ENCODE measurements around the gene MAP10.
A peak's percentile ranks its signal among the peaks of the same experiment; 100 is the strongest.
"Not testable (repeated sequence)": the region's sequence is repeated elsewhere in the genome, so short reads cannot be mapped to it uniquely, and the experiment has no call there.

Gene MAP10

DNA sequence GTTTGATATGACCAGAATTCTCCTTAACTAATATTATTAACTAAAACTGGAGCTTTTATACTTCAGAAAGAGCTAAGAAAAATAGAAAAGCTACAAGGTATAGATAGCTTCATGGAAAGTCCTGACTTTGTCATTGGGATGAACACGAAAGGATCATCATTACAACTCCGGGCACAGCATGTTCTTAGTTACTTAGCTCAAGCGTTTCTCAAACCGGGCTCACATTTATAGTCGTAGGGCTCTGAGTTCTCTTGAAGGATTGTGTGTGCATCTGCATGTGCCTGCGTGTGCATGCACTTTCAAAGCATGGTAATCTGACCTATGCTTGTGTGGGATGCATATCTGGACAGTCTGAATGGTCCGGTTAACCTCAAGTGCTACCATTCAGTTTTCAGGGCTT, 20.4 kb upstream of the MAP10 start:
- FAIRE-seq: no peak
- DNase-seq (ENCODE audit: insufficient read length, low spot score): no peak
- TF ChIP-seq POLR2A (IDR thresholded peaks at IDR 0.05; ENCODE audit: low read depth, low read length): no peak

DNA sequence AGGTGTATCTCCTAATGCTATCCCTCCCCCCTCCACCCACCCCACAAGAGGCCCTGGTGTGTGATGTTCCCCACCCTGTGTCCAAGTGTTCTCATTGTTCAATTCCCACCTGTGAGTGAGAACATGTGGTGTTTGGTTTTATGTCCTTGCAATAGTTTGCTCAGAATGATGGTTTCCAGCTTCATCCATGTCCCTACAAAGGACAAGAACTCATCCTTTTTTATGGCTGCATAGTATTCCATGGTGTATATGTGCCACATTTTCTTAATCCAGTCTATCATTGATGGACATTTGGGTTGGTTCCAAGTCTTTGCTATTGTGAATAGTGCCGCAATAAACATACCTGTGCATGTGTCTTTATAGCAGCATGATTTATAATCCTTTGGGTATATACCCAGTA, 19.6 kb upstream of the MAP10 start:
- DNase-seq (ENCODE audit: insufficient read length, low spot score); FAIRE-seq: not testable (repeated sequence)

DNA sequence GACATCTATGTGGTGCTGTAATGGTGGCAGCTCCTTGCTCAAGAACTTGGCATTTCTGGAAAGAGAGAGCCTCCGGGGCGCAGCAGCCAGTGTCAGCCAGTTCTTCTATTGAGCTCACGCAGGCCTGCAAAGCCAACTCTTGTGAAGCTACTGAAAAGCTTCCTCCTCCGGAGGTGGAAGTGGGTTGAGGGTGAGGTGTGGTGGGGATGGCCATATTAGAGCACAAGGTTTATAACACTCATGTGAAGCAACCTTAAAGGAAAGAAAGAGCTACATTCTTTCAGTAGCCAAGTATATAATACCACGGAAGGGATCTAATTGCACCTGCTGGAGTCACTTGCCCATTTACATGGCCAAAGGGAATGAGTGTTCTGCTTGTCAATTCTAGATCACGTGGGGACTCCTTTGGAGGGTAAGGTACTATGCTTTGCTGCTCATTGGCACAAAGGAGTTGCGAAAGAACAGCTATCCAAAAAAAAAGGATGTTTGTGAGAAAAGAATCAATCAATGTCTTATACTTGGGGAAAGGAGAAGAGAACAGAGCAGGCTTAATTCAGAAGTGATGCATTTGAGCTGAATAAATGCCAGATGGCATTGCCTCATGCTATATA, 18.3 kb upstream of the MAP10 start:
- no peak for FAIRE-seq

DNA sequence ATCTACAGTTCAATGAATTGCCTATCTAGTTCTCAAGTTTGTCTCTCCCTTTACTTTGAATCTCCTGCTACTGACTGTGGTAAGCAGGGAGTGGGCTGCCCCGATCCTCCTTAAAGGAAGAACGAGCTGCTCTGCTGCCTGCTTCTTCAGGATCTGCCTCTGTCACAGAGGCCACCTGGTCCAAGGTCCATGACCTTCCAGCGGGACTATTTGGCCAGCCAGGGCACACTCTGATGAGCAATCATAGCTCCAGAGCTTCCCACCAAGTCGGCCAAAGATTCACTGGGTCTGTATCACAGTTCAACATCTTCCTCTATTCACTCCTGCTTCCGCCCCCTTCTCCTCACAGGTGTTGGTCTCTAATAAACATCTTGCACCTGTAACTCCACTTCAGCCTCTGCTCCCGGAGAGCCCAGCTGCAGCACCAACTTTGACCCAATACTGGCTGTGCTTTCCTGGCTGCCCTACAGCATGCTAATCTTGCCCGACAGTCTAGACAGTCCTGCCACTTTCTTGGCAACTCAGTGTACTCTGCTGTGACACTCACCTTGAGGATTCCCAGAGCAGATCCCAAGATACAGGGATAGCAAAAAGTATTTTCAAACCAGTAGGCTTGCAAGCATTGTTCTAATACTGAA, 16.9 kb upstream of the MAP10 start:
- no peak for TF ChIP-seq POLR2A (IDR thresholded peaks at IDR 0.05; ENCODE audit: low read depth, low read length)
- DNase-seq (ENCODE audit: insufficient read length, low spot score) (no peak), FAIRE-seq (no peak)

More for the DNA sequence above, 18.3 kb upstream of the MAP10 start:
- no peak for DNase-seq (ENCODE audit: insufficient read length, low spot score)
- TF ChIP-seq POLR2A (IDR thresholded peaks at IDR 0.05; ENCODE audit: low read depth, low read length): no peak

DNA sequence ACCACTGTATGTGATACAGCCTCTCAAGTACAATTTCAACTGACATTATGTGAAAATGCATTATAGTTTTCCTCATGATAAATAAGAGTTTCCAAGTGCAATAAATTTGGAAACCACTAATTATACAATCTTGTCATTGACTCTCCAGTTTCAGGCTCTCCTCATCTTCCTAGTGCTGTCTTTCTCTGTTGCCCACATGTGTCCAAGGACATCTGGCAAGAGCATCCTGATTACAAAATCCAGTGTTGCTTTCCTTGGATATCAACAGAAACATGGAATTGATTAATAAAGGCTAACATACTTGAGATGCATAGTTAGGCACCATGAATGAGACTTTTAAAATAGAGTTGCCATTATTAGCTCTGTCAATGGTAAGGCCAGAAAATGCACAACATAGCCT, 15.6 kb upstream of the MAP10 start:
- TF ChIP-seq POLR2A (IDR thresholded peaks at IDR 0.05; ENCODE audit: low read depth, low read length): no peak
- FAIRE-seq (no peak), DNase-seq (ENCODE audit: insufficient read length, low spot score) (no peak)

DNA sequence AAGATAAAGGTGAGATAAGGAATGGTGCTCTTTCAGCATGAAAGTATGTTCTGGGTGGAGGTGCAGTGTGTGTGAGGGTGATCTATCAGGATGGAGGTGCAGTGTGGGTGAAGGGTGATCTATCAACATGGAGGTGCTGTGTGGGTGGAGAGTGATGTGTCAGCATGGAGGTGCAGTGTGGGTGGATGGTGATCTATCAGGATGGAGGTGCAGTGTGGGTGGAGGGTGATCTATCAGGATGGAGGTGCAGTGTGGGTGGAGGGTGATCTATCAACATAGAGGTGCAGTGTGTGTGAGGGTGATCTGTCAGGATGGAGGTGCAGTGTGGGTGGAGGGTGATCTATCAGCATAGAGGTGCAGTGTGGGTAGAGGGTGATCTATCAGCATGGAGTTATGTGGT, 12.3 kb upstream of the MAP10 start:
- no peak for TF ChIP-seq POLR2A (IDR thresholded peaks at IDR 0.05; ENCODE audit: low read depth, low read length)
- FAIRE-seq (no peak), DNase-seq (ENCODE audit: insufficient read length, low spot score) (no peak)

DNA sequence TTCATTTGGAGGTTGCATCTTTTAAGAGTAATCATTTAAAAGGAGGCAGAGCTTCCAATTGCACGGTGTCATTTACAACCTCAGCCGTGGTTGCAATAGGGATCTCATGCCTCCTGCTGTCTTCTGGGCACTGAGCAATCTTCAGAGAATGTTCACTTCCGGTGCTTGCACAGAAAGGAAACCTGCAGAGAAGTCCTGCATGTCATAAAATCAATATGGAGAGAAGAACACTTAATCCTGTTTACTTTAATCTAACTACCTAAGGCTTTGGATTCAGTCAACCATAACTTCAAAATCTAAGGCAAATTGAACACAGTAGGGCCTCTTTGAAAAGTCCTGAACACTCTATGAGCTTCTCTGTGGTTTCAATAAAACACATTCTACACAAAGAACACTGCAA, 11.3 kb upstream of the MAP10 start:
- FAIRE-seq (peak; percentile 93), DNase-seq (ENCODE audit: insufficient read length, low spot score) (peak; percentile 50)
- TF ChIP-seq POLR2A (IDR thresholded peaks at IDR 0.05; ENCODE audit: low read depth, low read length): no peak

DNA sequence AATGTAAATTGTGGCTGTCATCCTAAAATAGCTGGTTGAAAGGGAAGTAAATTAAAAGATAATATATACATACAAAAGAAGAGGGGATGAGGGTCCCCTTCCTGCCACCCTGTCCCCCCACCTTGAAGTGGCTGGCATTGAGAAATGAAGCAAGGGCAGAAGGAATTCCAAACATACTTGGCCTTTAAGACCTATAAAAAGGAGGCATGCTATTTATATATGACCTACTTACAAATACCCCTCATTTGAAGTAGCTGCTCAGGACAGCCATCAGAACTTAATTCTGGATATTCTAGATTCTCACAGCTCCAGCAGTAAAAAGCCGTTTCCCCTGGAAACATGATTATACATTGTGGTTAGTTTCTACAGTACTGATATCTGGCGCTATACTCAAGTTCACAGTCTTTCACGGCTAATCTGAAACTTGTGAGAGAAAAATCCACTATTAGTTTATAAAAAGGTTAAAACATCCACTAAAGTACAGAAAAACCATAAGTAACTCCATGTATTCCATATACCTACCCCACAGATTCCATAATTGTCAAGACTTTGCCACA, 9.6 kb upstream of the MAP10 start:
- no peak for DNase-seq (ENCODE audit: insufficient read length, low spot score)
- no peak for FAIRE-seq
- TF ChIP-seq POLR2A (IDR thresholded peaks at IDR 0.05; ENCODE audit: low read depth, low read length): no peak

DNA sequence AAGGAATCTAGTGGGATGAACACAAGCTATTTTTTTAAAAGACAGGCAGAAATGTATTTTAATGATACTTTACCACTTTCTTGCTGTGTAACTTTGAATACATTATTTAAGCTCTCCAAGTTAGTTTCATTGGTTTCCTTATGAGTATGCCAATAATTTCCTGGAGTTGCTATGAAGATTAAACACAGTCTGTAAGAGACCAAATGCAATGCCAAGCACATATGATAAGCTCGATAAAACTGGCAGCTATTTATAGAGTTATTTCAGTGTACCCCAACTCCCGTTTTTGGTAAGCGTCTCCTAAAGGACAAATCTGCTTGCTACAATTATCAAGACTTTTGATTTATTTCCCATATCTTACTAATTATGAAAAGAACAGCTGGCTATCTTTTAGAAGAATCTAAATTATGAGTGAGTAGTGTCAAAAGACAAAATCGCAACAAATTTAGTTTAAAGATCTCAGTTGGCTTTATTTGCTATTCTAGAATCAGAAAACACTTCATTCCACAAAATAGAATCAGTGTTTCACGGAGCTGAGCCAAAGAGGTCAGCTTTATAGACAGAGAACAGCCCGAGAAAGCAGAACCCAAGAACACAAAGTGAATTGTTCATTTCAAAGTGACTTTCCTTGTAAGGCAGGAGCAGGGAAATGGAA, 7.2 kb upstream of the MAP10 start:
- DNase-seq (ENCODE audit: insufficient read length, low spot score) (no peak), FAIRE-seq (no peak)
- TF ChIP-seq POLR2A (IDR thresholded peaks at IDR 0.05; ENCODE audit: low read depth, low read length): no peak

DNA sequence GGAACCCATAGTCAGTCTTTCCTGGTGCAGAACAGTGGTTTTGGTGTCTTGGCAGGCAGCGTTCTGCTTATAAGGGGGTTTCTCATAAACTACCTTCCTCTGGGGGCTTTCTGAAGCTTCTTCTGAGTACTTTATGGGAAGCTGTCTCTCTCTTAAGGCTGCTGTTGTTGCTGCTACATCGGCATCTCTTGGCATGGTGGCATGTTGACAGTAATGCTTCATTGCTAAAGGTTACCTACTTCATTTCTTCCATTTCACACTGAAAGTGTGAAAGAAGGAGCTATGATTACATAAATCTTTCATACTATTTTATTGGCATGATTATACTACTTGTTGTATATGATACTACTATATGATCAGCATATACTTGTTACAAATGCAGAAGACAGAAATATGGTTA, 6.3 kb upstream of the MAP10 start:
- FAIRE-seq (no peak), DNase-seq (ENCODE audit: insufficient read length, low spot score) (no peak)
- no peak for TF ChIP-seq POLR2A (IDR thresholded peaks at IDR 0.05; ENCODE audit: low read depth, low read length)

DNA sequence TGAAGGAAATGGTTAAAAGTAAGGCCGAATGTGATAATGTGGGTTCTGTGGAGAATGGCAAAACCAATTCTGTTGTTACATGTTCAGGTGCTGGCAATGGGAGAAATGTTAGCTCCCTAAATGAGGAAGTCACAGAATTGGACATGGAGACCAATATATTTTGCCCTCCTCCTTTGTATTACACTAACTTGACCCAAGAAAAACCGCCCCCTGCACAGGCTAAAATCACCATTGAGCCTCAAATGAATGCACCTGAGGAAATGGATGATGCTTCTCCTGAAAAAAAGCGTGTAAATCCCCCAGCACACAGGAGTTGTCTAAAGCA, 932 bp downstream of the MAP10 start:
- TF ChIP-seq POLR2A (IDR thresholded peaks at IDR 0.05; ENCODE audit: low read depth, low read length): no peak
- FAIRE-seq: no peak
- DNase-seq (ENCODE audit: insufficient read length, low spot score): no peak

DNA sequence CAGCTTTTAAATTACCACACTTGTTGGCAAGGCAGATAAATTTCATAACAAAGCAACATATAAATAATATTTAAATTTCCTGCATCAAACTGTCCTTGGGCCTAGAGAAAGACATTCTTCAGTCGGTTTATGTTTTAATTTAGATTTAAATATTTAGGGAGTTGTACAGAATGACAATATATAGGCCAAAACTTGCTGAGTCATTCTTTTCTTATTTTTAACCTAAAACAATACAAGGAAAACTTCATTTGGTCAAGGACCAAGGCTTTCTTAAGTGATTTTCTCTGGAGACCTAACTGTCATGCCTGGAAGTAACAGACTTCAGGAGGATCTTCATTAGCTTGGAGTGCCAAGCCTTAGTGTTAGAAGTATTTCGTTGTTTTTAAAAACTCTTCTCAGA, 5.6 kb downstream of the MAP10 start:
- FAIRE-seq (no peak), DNase-seq (ENCODE audit: insufficient read length, low spot score) (no peak)
- TF ChIP-seq POLR2A (IDR thresholded peaks at IDR 0.05; ENCODE audit: low read depth, low read length): no peak

DNA sequence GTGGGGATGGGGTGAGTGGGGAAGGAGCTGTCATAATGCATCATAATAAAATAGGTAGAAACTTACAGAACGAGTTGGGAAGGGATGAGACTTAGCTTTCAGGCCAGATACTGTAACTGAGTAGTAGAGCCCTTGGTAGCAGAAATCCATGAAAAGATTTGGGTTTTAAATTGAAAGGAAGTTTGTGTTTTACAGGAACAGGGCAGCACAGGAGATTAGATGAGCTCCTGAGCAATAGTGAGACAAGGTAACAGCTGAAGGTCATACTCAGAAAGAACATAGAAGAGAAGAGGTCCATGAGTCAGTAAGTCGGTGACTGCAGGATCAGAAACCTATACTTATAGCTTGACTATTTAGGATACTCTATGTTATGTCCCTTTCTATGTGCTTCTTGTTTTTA, 7.3 kb downstream of the MAP10 start:
- FAIRE-seq: no peak
- TF ChIP-seq POLR2A (IDR thresholded peaks at IDR 0.05; ENCODE audit: low read depth, low read length): no peak

DNA sequence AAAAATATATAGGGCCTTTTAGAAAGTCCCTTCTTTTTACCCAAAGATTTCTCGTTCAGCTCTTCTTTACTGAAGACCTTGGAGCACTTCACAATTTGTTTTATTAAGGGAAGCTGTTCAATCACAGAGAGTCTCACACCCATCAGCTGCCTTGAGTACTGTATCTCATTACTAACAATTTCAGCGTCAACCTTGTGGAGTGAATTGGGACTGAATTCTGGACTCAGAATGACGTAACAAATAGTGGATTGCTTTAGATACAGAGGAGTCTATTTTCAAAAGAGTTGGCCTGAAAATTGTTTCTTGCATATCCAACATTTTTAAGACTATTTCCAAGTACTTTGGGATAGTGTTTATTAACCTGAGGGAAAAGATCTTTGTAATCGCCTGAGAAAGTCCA, 7.9 kb downstream of the MAP10 start:
- no peak for FAIRE-seq
- TF ChIP-seq POLR2A (IDR thresholded peaks at IDR 0.05; ENCODE audit: low read depth, low read length): no peak
- DNase-seq (ENCODE audit: insufficient read length, low spot score): no peak

More for the DNA sequence above, 7.3 kb downstream of the MAP10 start:
- DNase-seq (ENCODE audit: insufficient read length, low spot score): no peak

DNA sequence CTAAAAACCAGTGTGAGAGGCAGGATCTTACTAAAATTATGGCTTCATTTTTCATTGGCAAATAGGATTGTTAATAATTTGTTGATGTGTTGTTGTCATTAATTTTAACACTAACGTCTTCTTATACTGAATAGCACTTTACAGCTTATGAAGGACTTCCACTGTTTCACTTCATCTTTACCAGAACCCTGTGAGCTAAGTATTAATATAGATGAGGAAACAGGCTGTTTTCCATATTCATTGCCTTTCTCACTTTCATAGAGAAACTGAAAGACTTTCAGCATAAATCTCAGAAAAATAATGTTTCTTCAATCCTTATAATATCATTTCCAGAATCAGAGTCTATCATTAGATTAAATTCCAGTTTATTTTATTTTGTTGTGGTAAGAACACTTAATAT, 8.5 kb downstream of the MAP10 start:
- TF ChIP-seq POLR2A (IDR thresholded peaks at IDR 0.05; ENCODE audit: low read depth, low read length): no peak
- no peak for FAIRE-seq
- DNase-seq (ENCODE audit: insufficient read length, low spot score): no peak
